PC-9 (cell line): ENCODE measurements around the gene ZFYVE27.

ENCODE experiments used
- CTCF ChIP-seq: fragments of 200-600 bp; sonication (generic); conservative IDR thresholded peaks from 2 replicates; pipeline ENCODE4 v1.6.1; 2017; ENCODE audit warnings: mixed run types, antibody characterized with exemption, mild to moderate bottlenecking, moderate library complexity
- EZH2 ChIP-seq: fragments of 200-600 bp; sonication (generic); IDR thresholded peaks from 2 replicates; pipeline ENCODE4 v1.8.0; 2017; ENCODE audit warnings: antibody characterized with exemption, low read depth

DNA sequence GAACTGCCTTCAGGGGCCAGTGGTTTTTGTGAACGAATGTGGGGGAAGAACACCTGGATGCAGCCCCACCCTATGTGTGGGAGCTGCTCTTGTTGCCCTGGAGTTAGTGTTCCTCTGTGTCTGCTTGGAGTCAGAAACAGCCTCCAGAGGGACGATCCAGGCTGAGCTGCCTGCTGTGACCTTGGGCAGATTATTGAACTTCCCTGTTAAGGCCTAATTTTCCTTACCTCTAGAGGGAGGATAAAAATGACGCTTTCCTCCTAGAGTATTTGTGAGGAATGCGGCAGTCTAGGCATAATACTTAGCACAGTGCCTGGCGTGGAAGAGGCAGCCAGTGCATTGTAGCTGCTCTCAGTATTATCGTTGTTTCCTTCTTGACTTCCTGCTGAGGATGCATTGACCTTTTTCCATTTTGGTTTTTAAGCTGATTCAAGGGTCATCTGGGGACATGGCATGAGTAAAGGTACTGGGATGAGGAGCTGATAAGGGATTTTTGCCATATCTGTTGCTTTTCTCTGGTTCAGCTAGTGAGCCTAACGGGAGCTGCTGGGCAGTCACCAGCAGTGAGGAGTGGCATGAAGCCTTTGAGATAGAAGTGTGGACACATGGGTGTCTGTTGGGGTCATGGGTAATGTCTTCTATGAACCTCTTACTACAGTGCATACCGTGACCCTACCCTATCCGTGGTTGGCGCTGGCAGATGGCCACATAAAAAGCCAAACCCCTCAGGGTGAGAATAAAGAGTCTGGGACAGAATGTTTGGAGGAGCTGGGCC lies 6.4 kb downstream of the ZFYVE27 start:
- TF ChIP-seq CTCF, result no peak
- no peak for TF ChIP-seq EZH2
